ENCODE measurements around the gene CHRD. TPM values are rescaled to one million over a fixed set of nuclear protein-coding genes. Genes with fewer than 3 reads are reported as not detected.

The CHRD gene
- total and polyA plus RNA-seq, 7 experiments from 2014 or later, result not detected

GRCh38 chr3:184372296-184372821 lies 7.5 kb upstream of the CHRD start:
- POLR2A ChIA-PET, result interaction anchor here (2.0 kb wide), 1 partner anchor 10 kb away, joined by 7 read pairs; no protein-coding TSS in a partner anchor
- Mint-ChIP-seq H3K9me3 (peaks cover 0 to 3% (median 0%) of the 10 kb centered on the region in 11 donors), H3K27ac (no peak overlapping the region), H3K4me3 (no peak overlapping the region), H3K27me3 (peaks cover 4 to 35% (median 14%) of the 10 kb centered on the region in 5 donors), H3K36me3 (peaks cover 5 to 16% (median 13%) of the 10 kb centered on the region in 5 donors), H3K4me1 (peaks cover 5 to 16% (median 6%) of the 10 kb centered on the region in 7 donors)
- intact Hi-C loops (cut with micrococcal nuclease), result loop anchor here (5.0 kb wide), 2 partner anchors 45 to 405 kb away; no protein-coding TSS in a partner anchor
- Histone ChIP-seq H3K36me3 (ENCODE audit: control insufficient read depth in 2 of 3, insufficient read depth in 3 of 3, low read length in 3 of 3) (peaks cover 0 to 21% (median 0%) of the 10 kb centered on the region in 3 experiments), H3K27ac (ENCODE audit: low read depth, low read length) (no peak overlapping the region), H3K9me3 (ENCODE audit: control insufficient read depth in 2 of 3, low read length in 3 of 3) (no peaks in the 10 kb centered on the region), H3K4me3 (ENCODE audit: low read length) (no peak overlapping the region), H3K27me3 (ENCODE audit: control insufficient read depth in 2 of 2, insufficient read depth in 2 of 2, low read length in 2 of 2) (no peaks in the 10 kb centered on the region), H3K4me1 (ENCODE audit: control insufficient read depth in 2 of 2, insufficient read depth in 2 of 2, low read length in 2 of 2) (no peaks in the 10 kb centered on the region)
- no peak for ATAC-seq
- CTCF ChIA-PET, result interaction anchor here (0.7 to 3.5 kb wide), 14 partner anchors 8 to 803 kb away, joined by 3 to 32 read pairs (median 4); no protein-coding TSS in a partner anchor
- DNase-seq, result no peak

GRCh38 chr3:184372911-184373310 lies 6.9 kb upstream of the CHRD start:
- no peak for ATAC-seq
- no peaks in the 10 kb centered on the region for H3K4me1 ChIP-seq (ENCODE audit: control insufficient read depth in 2 of 2, insufficient read depth in 2 of 2, low read length in 2 of 2)
- H3K4me1 Mint-ChIP-seq, result peaks cover 5 to 13% (median 6%) of the 10 kb centered on the region in 7 donors
- ChIA-PET CTCF (interaction anchor here (0.5 to 3.5 kb wide), 7 partner anchors 11 to 431 kb away, joined by 3 to 32 read pairs (median 5); no protein-coding TSS in a partner anchor), POLR2A (interaction anchor here (2.0 kb wide), 1 partner anchor 10 kb away, joined by 7 read pairs; no protein-coding TSS in a partner anchor)
- peaks cover 6 to 40% (median 14%) of the 10 kb centered on the region in 5 donors for H3K27me3 Mint-ChIP-seq
- intact Hi-C loops (cut with micrococcal nuclease), result loop anchor here (5.0 kb wide), 2 partner anchors 44 to 404 kb away; no protein-coding TSS in a partner anchor
- no peak overlapping the region for H3K27ac ChIP-seq (ENCODE audit: low read depth, low read length)
- H3K36me3 ChIP-seq (ENCODE audit: control insufficient read depth in 2 of 3, insufficient read depth in 3 of 3, low read length in 3 of 3), result peaks cover 0 to 17% (median 0%) of the 10 kb centered on the region in 3 experiments
- no peak for DNase-seq
- H3K9me3 Mint-ChIP-seq, result peaks cover 0 to 3% (median 0%) of the 10 kb centered on the region in 11 donors
- H3K27ac Mint-ChIP-seq, result no peak overlapping the region
- H3K4me3 ChIP-seq (ENCODE audit: low read length), result no peak overlapping the region
- no peak overlapping the region for H3K4me3 Mint-ChIP-seq
- peaks cover 3 to 15% (median 9%) of the 10 kb centered on the region in 5 donors for H3K36me3 Mint-ChIP-seq
- no peaks in the 10 kb centered on the region for H3K9me3 ChIP-seq (ENCODE audit: control insufficient read depth in 2 of 3, low read length in 3 of 3)
- no peaks in the 10 kb centered on the region for H3K27me3 ChIP-seq (ENCODE audit: control insufficient read depth in 2 of 2, insufficient read depth in 2 of 2, low read length in 2 of 2)

- Mint-ChIP-seq H3K27me3 (peaks cover 10 to 45% (median 15%) of the 10 kb centered on the region in 5 donors), H3K36me3 (peaks cover 0 to 13% (median 6%) of the 10 kb centered on the region in 5 donors), H3K27ac (no peak overlapping the region), H3K4me1 (peaks cover 4 to 11% (median 6%) of the 10 kb centered on the region in 7 donors), H3K4me3 (no peak overlapping the region), H3K9me3 (peaks cover 0 to 3% (median 0%) of the 10 kb centered on the region in 11 donors)
- ATAC-seq (no peak), DNase-seq (no peak)
- intact Hi-C loops (cut with micrococcal nuclease), result loop anchor here (5.0 kb wide), 2 partner anchors 44 to 404 kb away; no protein-coding TSS in a partner anchor
- no peaks in the 10 kb centered on the region for H3K4me1 ChIP-seq (ENCODE audit: control insufficient read depth in 2 of 2, insufficient read depth in 2 of 2, low read length in 2 of 2)
- peaks cover 0 to 12% (median 0%) of the 10 kb centered on the region in 3 experiments for H3K36me3 ChIP-seq (ENCODE audit: control insufficient read depth in 2 of 3, insufficient read depth in 3 of 3, low read length in 3 of 3)
- CTCF ChIA-PET, result interaction anchor here (0.5 to 3.5 kb wide), 5 partner anchors 14 to 431 kb away, joined by 3 to 32 read pairs (median 20); no protein-coding TSS in a partner anchor
- no peak overlapping the region for H3K4me3 ChIP-seq (ENCODE audit: low read length)
- H3K27me3 ChIP-seq (ENCODE audit: control insufficient read depth in 2 of 2, insufficient read depth in 2 of 2, low read length in 2 of 2), result no peaks in the 10 kb centered on the region
- POLR2A ChIA-PET, result no interaction called here
- no peak overlapping the region for H3K27ac ChIP-seq (ENCODE audit: low read depth, low read length)
- H3K9me3 ChIP-seq (ENCODE audit: control insufficient read depth in 2 of 3, low read length in 3 of 3), result no peaks in the 10 kb centered on the region
These were observed 6.4 kb upstream of the CHRD start for GRCh38 chr3:184373422-184373821.

- Mint-ChIP-seq H3K36me3 (peaks cover 0 to 1% (median 0%) of the 10 kb centered on the region in 5 donors), H3K27me3 (peaks cover 21 to 61% (median 28%) of the 10 kb centered on the region in 5 donors), H3K4me1 (peaks cover 8 to 17% (median 8%) of the 10 kb centered on the region in 7 donors), H3K27ac (no peak overlapping the region), H3K4me3 (no peak overlapping the region), H3K9me3 (peaks cover 0 to 3% (median 0%) of the 10 kb centered on the region in 11 donors)
- Histone ChIP-seq H3K36me3 (ENCODE audit: control insufficient read depth in 2 of 3, insufficient read depth in 3 of 3, low read length in 3 of 3) (no peaks in the 10 kb centered on the region), H3K27me3 (ENCODE audit: control insufficient read depth in 2 of 2, insufficient read depth in 2 of 2, low read length in 2 of 2) (peaks cover 0 to 3% of the 10 kb centered on the region in 2 donors), H3K4me3 (ENCODE audit: low read length) (no peak overlapping the region), H3K9me3 (ENCODE audit: control insufficient read depth in 2 of 3, low read length in 3 of 3) (no peaks in the 10 kb centered on the region), H3K27ac (ENCODE audit: low read depth, low read length) (no peak overlapping the region), H3K4me1 (ENCODE audit: control insufficient read depth in 2 of 2, insufficient read depth in 2 of 2, low read length in 2 of 2) (peaks cover 2 to 3% of the 10 kb centered on the region in 2 donors)
- ChIA-PET CTCF (interaction anchor here (0.6 kb wide), 1 partner anchor 516 kb away, joined by 4 read pairs; no protein-coding TSS in a partner anchor), POLR2A (no interaction called here)
- DNase-seq, result no peak
- intact Hi-C loops (cut with micrococcal nuclease), result no loop called here
- no peak for ATAC-seq
These were observed 4.0 kb upstream of the CHRD start for GRCh38 chr3:184375747-184376461.

GRCh38 chr3:184377374-184377773 lies 2.5 kb upstream of the CHRD start:
- peaks cover 29 to 72% (median 35%) of the 10 kb centered on the region in 5 donors for H3K27me3 Mint-ChIP-seq
- peaks cover 4 to 5% of the 10 kb centered on the region in 2 donors for H3K4me1 ChIP-seq (ENCODE audit: control insufficient read depth in 2 of 2, insufficient read depth in 2 of 2, low read length in 2 of 2)
- H3K4me3 Mint-ChIP-seq, result peak overlapping the region in 1 of 10 donors; percentile 13
- peaks cover 0 to 15% (median 8%) of the 10 kb centered on the region in 7 donors for H3K4me1 Mint-ChIP-seq
- peaks cover 0 to 9% of the 10 kb centered on the region in 2 donors for H3K27me3 ChIP-seq (ENCODE audit: control insufficient read depth in 2 of 2, insufficient read depth in 2 of 2, low read length in 2 of 2)
- H3K9me3 Mint-ChIP-seq, result peaks cover 0 to 3% (median 0%) of the 10 kb centered on the region in 11 donors
- DNase-seq (no peak), ATAC-seq (no peak)
- no peak overlapping the region for H3K27ac Mint-ChIP-seq
- no peak overlapping the region for H3K27ac ChIP-seq (ENCODE audit: low read depth, low read length)
- intact Hi-C loops (cut with micrococcal nuclease), result no loop called here
- ChIA-PET CTCF (interaction anchor here (0.7 to 1.3 kb wide), 3 partner anchors 15 to 538 kb away, joined by 3 to 7 read pairs (median 3); no protein-coding TSS in a partner anchor), POLR2A (no interaction called here)
- H3K9me3 ChIP-seq (ENCODE audit: control insufficient read depth in 2 of 3, low read length in 3 of 3), result no peaks in the 10 kb centered on the region
- H3K36me3 ChIP-seq (ENCODE audit: control insufficient read depth in 2 of 3, insufficient read depth in 3 of 3, low read length in 3 of 3), result no peaks in the 10 kb centered on the region
- no peak overlapping the region for H3K4me3 ChIP-seq (ENCODE audit: low read length)
- H3K36me3 Mint-ChIP-seq, result peaks cover 0 to 1% (median 0%) of the 10 kb centered on the region in 5 donors

GRCh38 chr3:184377882-184378445 lies 1.9 kb upstream of the CHRD start, which contains the start of gene THPO:
THPO (minus strand) TSS chr3:184378207; CDS start chr3:184376259, 1,948 bp downstream.
- Histone ChIP-seq H3K36me3 (ENCODE audit: control insufficient read depth in 2 of 3, insufficient read depth in 3 of 3, low read length in 3 of 3) (no peaks in the 10 kb centered on the region), H3K4me3 (ENCODE audit: low read length) (no peak within 1 kb of the TSS), H3K4me1 (ENCODE audit: control insufficient read depth in 2 of 2, insufficient read depth in 2 of 2, low read length in 2 of 2) (peaks cover 4 to 5% of the 10 kb centered on the region in 2 donors), H3K27ac (ENCODE audit: low read depth, low read length) (no peak within 1 kb of the TSS), H3K27me3 (ENCODE audit: control insufficient read depth in 2 of 2, insufficient read depth in 2 of 2, low read length in 2 of 2) (peaks cover 0 to 9% of the 10 kb centered on the region in 2 donors), H3K9me3 (ENCODE audit: control insufficient read depth in 2 of 3, low read length in 3 of 3) (no peaks in the 10 kb centered on the region)
- H3K4me3 Mint-ChIP-seq, result peak within 1 kb of the TSS in 9 of 10 donors; percentile 59 to 85 (median 74)
- intact Hi-C loops (cut with micrococcal nuclease), result no loop called here
- no peak for ATAC-seq
- no peak for DNase-seq
- CTCF ChIA-PET, result interaction anchor here (0.7 to 1.3 kb wide), 2 partner anchors 165 to 537 kb away, joined by 3 to 7 read pairs; no protein-coding TSS in a partner anchor
- peaks cover 33 to 77% (median 40%) of the 10 kb centered on the region in 5 donors for H3K27me3 Mint-ChIP-seq
- H3K36me3 Mint-ChIP-seq, result peaks cover 0 to 1% (median 0%) of the 10 kb centered on the region in 5 donors
- H3K4me1 Mint-ChIP-seq, result peaks cover 0 to 15% (median 8%) of the 10 kb centered on the region in 7 donors
- H3K9me3 Mint-ChIP-seq, result peaks cover 0 to 3% (median 0%) of the 10 kb centered on the region in 11 donors
- POLR2A ChIA-PET, result no interaction called here
- no peak within 1 kb of the TSS for H3K27ac Mint-ChIP-seq
